ENCODE data around the gene ARID5B. TPM values are rescaled to one million over a fixed set of nuclear protein-coding genes. Genes with fewer than 3 reads are reported as not detected.
"Not testable (repeated sequence)": the region's sequence is repeated elsewhere in the genome, so short reads cannot be mapped to it uniquely, and the experiment has no call there.

Gene ARID5B
- total and polyA plus RNA-seq, 2 donors (not counting 1 experiment from before 2014, with no cell fraction given): 22.4 to 237 TPM

- ChIA-PET POLR2A (interaction anchor here (0.7 kb wide), 2 partner anchors 16 to 37 kb away, joined by 3 read pairs; no protein-coding TSS in a partner anchor), CTCF (interaction anchor here (0.7 to 1.8 kb wide), 6 partner anchors 9 to 78 kb away, joined by 3 to 7 read pairs (median 4); no protein-coding TSS in a partner anchor)
- H3K27me3 Mint-ChIP-seq: no peaks in the 10 kb centered on the region
- H3K27ac Mint-ChIP-seq: peak overlapping the region; percentile 73
- peaks cover 4% of the 10 kb centered on the region for H3K9me3 Mint-ChIP-seq (ENCODE audit: insufficient read depth)
- Histone ChIP-seq H3K27me3 (replicated peaks in 1 of 4; ENCODE audit: control extremely low read depth in 1 of 4, control insufficient read depth in 3 of 4, insufficient read depth in 4 of 4, low read length in 3 of 4) (no peaks in the 10 kb centered on the region), H2AFZ (ENCODE audit: insufficient read depth, low read depth, low read length, poor library complexity, severe bottlenecking) (no peak overlapping the region), H3K36me3 (replicated peaks in 1 of 2; ENCODE audit: control extremely low read depth in 1 of 2, control insufficient read depth in 1 of 2, extremely low read depth in 1 of 2, insufficient read depth in 2 of 2, low read length in 1 of 2) (peaks cover 0 to 28% of the 10 kb centered on the region in 2 experiments), H3K79me2 (ENCODE audit: control insufficient read depth, insufficient read depth, low read length) (peaks cover 81% of the 10 kb centered on the region), H3K4me1 (ENCODE audit: control insufficient read depth in 2 of 2, insufficient read depth in 2 of 2, low read length in 2 of 2) (peaks cover 35 to 43% of the 10 kb centered on the region in 2 donors), H3K27ac (ENCODE audit: low read length in 2 of 2) (peak overlapping the region in 1 of 2 donors; percentile 53), H3K4me3 (ENCODE audit: control extremely low read depth in 1 of 5, extremely low read depth in 1 of 5, insufficient read depth in 1 of 5, low read depth in 2 of 5, low read length in 4 of 5) (no peak overlapping the region), H3K4me2 (replicated peaks; ENCODE audit: low read depth, low read length, poor library complexity, severe bottlenecking) (peak overlapping the region; percentile 35), H3K9ac (ENCODE audit: low read length) (no peak overlapping the region), H3K9me3 (ENCODE audit: control extremely low read depth in 1 of 3, control insufficient read depth in 2 of 3, insufficient read depth in 1 of 3, low read length in 2 of 3) (peaks cover 0 to 4% (median 1%) of the 10 kb centered on the region in 3 donors), H4K20me1 (ENCODE audit: control insufficient read depth, insufficient read depth, low read length, poor library complexity, severe bottlenecking) (no peaks in the 10 kb centered on the region)
- peaks cover 79% of the 10 kb centered on the region for H3K4me1 Mint-ChIP-seq
- TF ChIP-seq EZH2 (IDR thresholded peaks at IDR 0.05; ENCODE audit: borderline replicate concordance, insufficient read depth, low read depth, low read length, poor library complexity, severe bottlenecking) (no peak), CTCF (IDR thresholded peaks at IDR 0.05) (no peak)
- ATAC-seq (ENCODE audit: low read depth) (no peak), DNase-seq (no peak)
- peak overlapping the region; percentile 47 for H3K4me3 Mint-ChIP-seq
- intact Hi-C loops (cut with micrococcal nuclease): loop anchor here (1.0 to 2.0 kb wide), 2 partner anchors 13 to 15 kb away; no protein-coding TSS in a partner anchor
- no CpG with 5 or more reads among the region's 2 CpGs for WGBS (ENCODE audit: insufficient coverage)
Measured at GRCh38 chr10:61975391-61975932, 74.0 kb downstream of the ARID5B start.

DNA sequence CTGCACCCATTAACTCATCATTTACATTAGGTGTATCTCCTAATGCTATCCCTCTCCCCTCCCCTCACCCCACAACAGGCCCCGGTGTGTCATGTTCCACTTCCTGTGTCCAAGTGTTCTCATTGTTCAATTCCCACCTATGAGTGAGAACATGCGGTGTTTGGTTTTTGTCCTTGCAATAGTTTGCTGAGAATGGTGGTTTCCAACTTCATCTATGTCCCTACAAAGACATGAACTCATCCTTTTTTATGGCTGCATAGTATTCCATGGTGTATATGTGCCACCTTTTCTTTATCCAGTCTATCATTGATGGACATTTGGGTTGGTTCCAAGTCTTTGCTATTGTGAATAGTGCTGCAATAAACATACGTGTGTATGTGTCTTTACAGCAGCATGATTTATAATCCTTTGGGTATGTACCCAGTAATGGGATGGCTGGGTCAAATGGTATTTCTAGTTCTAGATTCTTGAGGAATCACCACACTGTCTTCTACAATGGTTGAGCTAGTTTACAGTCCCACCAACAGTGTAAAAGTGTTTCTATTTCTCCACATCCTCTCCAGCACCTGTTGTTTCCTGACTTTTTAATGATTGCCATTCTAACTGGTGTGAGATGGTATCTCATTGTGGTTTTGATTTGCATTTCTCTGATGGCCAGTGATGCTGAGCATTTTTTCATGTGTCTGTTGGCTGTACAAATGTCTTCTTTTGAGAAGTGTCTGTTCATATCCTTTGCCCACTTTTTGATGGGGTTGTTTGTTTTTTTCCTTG is 75.6 kb downstream of the ARID5B start:
- CTCF ChIA-PET; H4K20me1 ChIP-seq (ENCODE audit: control insufficient read depth, insufficient read depth, low read length, poor library complexity, severe bottlenecking); H3K27me3 Mint-ChIP-seq; DNase-seq; ATAC-seq (ENCODE audit: low read depth); H3K27me3 ChIP-seq (replicated peaks in 1 of 4; ENCODE audit: control extremely low read depth in 1 of 4, control insufficient read depth in 3 of 4, insufficient read depth in 4 of 4, low read length in 3 of 4); intact Hi-C loops (cut with micrococcal nuclease); H2AFZ ChIP-seq (ENCODE audit: insufficient read depth, low read depth, low read length, poor library complexity, severe bottlenecking); H3K9me3 ChIP-seq (ENCODE audit: control extremely low read depth in 1 of 3, control insufficient read depth in 2 of 3, insufficient read depth in 1 of 3, low read length in 2 of 3); H3K4me3 ChIP-seq (ENCODE audit: control extremely low read depth in 1 of 5, extremely low read depth in 1 of 5, insufficient read depth in 1 of 5, low read depth in 2 of 5, low read length in 4 of 5); H3K9ac ChIP-seq (ENCODE audit: low read length); H3K4me2 ChIP-seq (replicated peaks; ENCODE audit: low read depth, low read length, poor library complexity, severe bottlenecking); H3K27ac ChIP-seq (ENCODE audit: low read length in 2 of 2); H3K9me3 Mint-ChIP-seq (ENCODE audit: insufficient read depth): not testable (repeated sequence)
- peaks cover 81% of the 10 kb centered on the region for H3K79me2 ChIP-seq (ENCODE audit: control insufficient read depth, insufficient read depth, low read length)
- peaks cover 0 to 37% of the 10 kb centered on the region in 2 experiments for H3K36me3 ChIP-seq (replicated peaks in 1 of 2; ENCODE audit: control extremely low read depth in 1 of 2, control insufficient read depth in 1 of 2, extremely low read depth in 1 of 2, insufficient read depth in 2 of 2, low read length in 1 of 2)
- Mint-ChIP-seq H3K4me3 (peak overlapping the region; percentile 53), H3K4me1 (peaks cover 86% of the 10 kb centered on the region), H3K27ac (peak overlapping the region; percentile 78)
- POLR2A ChIA-PET: interaction anchor here (0.6 kb wide), 1 partner anchor 11 kb away, joined by 3 read pairs; no protein-coding TSS in a partner anchor
- H3K4me1 ChIP-seq (ENCODE audit: control insufficient read depth in 2 of 2, insufficient read depth in 2 of 2, low read length in 2 of 2): peaks cover 43 to 45% of the 10 kb centered on the region in 2 donors
- WGBS (ENCODE audit: insufficient coverage): no CpG with 5 or more reads among the region's 3 CpGs

All from B cell (primary cell).